GM18499 (cell line): ENCODE measurements around the gene PMS1.
"Not testable (repeated sequence)": the region's sequence is repeated elsewhere in the genome, so short reads cannot be mapped to it uniquely, and the experiment has no call there.

Experiments used
- ATAC-seq: cut with Tn5 transposase; IDR thresholded peaks from one replicate; pipeline ENCODE4 v1.9.1; 2021; ENCODE audit warnings: moderate number of reproducible peaks; ENCODE audit not compliant: insufficient read depth, unreplicated experiment

Gene PMS1

DNA sequence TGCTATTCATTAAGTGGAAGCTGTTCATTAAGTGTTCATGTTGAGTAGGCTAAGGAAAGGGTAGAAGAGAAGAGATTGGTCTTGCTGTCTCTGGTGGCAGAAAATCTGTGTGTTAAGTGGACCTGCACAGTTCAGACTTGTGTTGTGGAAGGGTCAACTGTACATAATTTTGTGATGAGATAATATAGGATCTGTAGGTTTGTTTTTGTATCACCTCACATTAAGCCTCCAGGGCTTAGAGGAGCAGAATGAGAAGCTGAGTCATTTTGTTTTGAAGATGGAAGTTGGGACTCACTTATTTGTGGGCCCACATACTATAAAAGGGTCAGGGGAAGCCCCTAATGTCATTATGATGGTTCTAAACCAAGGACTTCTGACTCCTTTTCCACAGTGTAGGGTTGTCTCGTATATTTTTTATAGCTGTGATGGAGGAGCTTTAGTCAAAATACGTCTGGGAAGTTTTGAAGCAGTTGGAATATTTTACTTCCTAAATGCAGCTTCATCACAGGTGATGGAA lies 18.2 kb downstream of the PMS1 start:
- ATAC-seq: no peak

- no peak for ATAC-seq
Measured at GRCh38 chr2:189803431-189803830, 19.2 kb downstream of the PMS1 start.

- no peak for ATAC-seq
Measured at GRCh38 chr2:189818249-189819038, 34.2 kb downstream of the PMS1 start.

DNA sequence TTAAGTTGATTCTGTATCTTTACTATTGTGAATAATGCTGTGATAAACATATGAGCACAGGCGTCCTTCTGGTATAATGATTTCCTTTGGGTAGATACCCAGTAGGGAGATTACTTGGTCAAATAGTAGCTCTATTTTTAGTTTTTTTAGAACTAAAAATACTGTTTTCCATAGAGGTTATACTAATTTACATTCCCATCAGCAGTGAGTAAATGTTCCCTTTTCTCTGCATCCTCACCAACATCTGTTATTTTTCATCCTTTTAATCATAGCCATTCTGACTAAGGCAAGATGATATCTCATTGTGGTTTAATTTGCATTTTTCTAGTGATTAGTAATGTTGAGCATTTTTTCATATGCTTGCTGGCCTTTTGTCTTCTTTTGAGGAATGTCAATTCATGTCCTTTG lies 35.1 kb downstream of the PMS1 start:
- no peak for ATAC-seq

DNA sequence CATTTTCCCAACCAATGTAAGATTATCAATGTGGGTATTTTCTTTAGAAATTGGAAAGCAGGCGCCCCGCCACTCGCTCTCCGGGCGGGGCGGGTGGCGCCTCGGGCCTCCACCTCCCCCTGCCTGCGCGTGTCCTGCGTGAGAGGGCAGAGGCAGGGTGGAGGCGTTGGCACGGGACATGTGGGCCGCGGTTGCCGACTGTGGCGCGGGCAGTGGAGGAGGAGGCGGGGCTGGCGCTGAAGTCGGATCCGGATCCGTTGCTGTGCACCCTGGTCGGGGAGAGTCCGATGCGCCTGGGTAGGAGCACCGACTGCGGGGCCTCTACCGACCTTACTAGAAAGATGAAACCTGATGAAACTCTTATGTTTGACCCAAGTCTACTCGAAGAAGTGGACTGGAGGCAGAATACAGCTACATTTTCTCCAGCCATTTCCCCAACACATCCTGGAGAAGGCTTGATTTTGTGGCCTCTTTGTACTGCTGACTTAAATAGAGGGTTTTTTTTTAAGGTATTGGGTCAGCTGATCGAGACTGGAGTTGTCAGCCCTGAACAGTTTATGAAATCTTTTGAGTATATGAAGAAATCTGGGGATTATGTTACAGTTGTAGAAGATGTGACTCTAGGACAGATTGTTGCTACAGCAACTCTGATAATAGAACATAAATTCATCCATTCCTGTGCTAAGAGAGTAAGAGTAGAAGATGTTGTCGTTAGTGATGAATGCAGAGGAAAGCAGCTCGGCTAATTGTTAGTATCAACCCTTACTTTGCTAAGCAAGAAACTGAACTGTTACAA lies 37.9 kb downstream of the PMS1 start:
- no peak for ATAC-seq

- no peak for ATAC-seq
Measured at GRCh38 chr2:189824694-189825396, 40.6 kb downstream of the PMS1 start.

DNA sequence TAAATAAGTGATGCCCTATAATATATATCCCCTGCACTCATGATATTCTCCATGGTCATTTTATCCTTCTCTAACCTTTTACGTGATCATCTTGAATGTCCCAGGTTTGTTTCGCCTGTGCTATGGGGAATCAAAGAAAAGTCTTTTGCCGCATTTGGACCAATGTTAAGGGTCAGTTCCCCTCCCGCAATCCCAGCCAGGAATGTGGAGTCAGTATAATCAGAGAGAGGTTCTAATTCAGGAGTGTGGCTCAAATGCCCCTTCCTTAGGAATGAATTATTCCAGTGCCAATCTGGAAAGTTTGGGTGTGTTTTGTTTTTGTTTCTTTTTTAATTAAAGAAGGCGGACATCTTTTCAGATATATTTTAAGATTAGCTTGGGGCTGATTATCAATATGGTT lies 41.8 kb downstream of the PMS1 start:
- ATAC-seq: no peak

- ATAC-seq: no peak
Measured at GRCh38 chr2:189829102-189829833, 45.0 kb downstream of the PMS1 start.

GRCh38 chr2:189830510-189830909 lies 46.3 kb downstream of the PMS1 start:
- ATAC-seq: no peak

DNA sequence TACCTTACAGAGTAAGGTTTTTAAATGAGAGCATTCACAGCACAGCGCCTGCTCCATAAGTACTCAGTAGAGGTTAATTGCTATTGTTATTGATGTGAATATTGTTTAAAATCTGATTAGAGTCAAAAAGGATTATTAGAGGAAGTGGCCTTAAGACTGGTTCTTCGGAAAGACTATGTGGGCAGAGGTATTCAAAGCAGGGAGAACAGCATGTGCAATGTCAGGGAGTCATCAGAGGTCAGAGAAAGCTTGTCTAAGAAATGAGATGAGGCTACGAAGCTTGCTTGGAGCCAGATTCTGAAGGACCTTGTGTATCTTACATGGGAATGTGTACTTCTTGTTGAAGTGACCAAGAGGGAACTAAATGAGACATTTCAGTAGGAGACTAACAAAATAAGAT lies 49.8 kb downstream of the PMS1 start:
- no peak for ATAC-seq

DNA sequence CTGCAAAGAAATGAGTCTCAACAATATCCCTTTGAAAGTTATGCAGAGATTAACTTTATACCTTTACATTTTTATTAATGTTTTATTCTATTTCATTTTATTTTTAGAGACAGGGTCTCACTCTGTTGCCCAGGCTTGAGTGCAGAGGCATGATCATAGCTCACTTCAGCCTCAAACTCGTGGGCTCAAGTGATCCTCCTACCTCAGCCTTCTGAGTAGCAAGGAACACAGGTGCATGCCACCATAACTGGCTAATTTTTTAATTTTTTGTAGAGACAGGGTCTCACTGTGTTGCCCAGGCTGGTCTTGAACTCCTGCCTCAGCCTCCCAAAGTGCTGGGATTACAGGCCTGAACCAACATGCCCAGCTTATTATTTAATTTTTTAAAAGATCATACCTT lies 50.4 kb downstream of the PMS1 start:
- ATAC-seq: not testable (repeated sequence)

GRCh38 chr2:189835855-189836558 lies 51.8 kb downstream of the PMS1 start:
- no peak for ATAC-seq

- ATAC-seq: no peak
Measured at GRCh38 chr2:189836644-189837043, 52.4 kb downstream of the PMS1 start.

GRCh38 chr2:189837326-189837725 lies 53.1 kb downstream of the PMS1 start:
- ATAC-seq: no peak

DNA sequence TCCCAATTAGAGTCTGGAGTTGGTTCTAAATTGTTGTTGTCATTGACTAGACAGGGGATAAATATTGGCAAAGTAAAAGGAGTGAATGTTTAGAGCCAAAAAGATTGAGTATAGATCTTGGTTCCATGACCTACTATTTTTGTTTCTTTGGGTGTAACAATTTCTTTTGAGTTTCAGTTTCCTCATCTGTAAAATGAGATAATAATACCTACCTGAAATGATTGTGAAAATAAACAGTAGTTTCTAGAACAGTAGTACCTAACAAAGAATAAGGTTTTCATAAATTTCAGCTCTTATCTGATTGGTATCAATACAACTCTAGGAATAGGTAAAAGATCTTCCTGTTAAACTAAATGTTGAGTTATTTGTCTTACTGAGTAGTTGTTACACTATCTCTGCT lies 56.8 kb downstream of the PMS1 start:
- ATAC-seq: no peak

GRCh38 chr2:189848276-189848675 lies 64.0 kb downstream of the PMS1 start:
- ATAC-seq: no peak

DNA sequence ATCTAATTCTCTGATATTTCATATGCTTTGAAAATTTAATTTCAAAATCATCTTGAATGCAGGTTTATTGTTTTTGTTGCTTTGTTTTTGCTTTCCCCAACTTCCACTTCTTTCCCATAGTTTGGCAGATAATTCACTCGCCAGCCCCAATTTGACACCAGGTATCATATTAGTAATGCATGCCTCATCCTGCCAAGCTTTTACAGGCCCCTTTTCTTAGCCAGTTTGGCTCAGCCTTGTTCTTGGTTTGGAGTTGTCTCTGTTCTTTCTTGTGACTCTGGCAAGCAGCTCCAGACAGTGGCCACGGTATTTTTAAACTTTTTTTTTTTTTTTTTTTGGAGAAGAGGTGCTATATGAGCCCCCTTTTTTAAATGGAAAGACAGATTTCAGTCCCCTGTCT lies 65.3 kb downstream of the PMS1 start:
- ATAC-seq: no peak

GRCh38 chr2:189851174-189851826 lies 67.0 kb downstream of the PMS1 start:
- ATAC-seq: no peak

DNA sequence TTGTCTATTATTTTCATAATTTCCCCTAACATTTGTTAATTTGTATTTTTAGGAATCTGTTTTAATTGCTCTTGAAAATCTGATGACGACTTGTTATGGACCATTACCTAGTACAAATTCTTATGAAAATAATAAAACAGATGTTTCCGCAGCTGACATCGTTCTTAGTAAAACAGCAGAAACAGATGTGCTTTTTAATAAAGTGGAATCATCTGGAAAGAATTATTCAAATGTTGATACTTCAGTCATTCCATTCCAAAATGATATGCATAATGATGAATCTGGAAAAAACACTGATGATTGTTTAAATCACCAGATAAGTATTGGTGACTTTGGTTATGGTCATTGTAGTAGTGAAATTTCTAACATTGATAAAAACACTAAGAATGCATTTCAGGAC lies 69.9 kb downstream of the PMS1 start:
- ATAC-seq: no peak
